H9 (cell line): ENCODE measurements around the gene GPRIN1. TPM values are rescaled to one million over a fixed set of nuclear protein-coding genes. Genes with fewer than 3 reads are reported as not detected.

Experiments
- DNase-seq: peaks from one replicate; pipeline ENCODE4 v3.0.0-alpha.2; 2017
- H2AFZ ChIP-seq: one replicate; pipeline ENCODE4 v1.6.1; 2013; ENCODE audit warnings: mild to moderate bottlenecking, low read length, control low read depth, moderate library complexity
- H2AK5ac ChIP-seq: 2 replicates; pipeline ENCODE4 v1.6.1; 2013; ENCODE audit warnings: low read length, control low read depth, mixed read lengths; ENCODE audit not compliant: insufficient read length
- H2BK120ac ChIP-seq: one replicate; pipeline ENCODE4 v1.6.1; 2013; ENCODE audit warnings: low read depth, mild to moderate bottlenecking, low read length, control low read depth, inconsistent platforms; ENCODE audit not compliant: poor library complexity, severe bottlenecking
- H2BK12ac ChIP-seq: 2 replicates; pipeline ENCODE4 v1.6.1; 2013; ENCODE audit warnings: low read length, control low read depth, mixed read lengths, low read depth; ENCODE audit not compliant: insufficient read length
- H2BK15ac ChIP-seq: 2 replicates; pipeline ENCODE4 v1.6.1; 2013; ENCODE audit warnings: low read depth, low read length, control low read depth
- H2BK20ac ChIP-seq: one replicate; pipeline ENCODE4 v1.6.1; 2013; ENCODE audit warnings: low read depth, mild to moderate bottlenecking, low read length, control low read depth, inconsistent platforms; ENCODE audit not compliant: poor library complexity, severe bottlenecking
- H2BK5ac ChIP-seq: 2 replicates; pipeline ENCODE4 v1.6.1; 2013; ENCODE audit warnings: low read length, control low read depth, mixed read lengths; ENCODE audit not compliant: insufficient read length
- H3K14ac ChIP-seq: 2 replicates; pipeline ENCODE4 v1.6.1; 2013; ENCODE audit warnings: low read length, control low read depth; ENCODE audit not compliant: insufficient read depth
- H3K18ac ChIP-seq: 2 replicates; pipeline ENCODE4 v1.6.1; 2013; ENCODE audit warnings: low read depth, mild to moderate bottlenecking, mixed read lengths, low read length, control low read depth; ENCODE audit not compliant: insufficient read length
- H3K23ac ChIP-seq: 2 replicates; pipeline ENCODE4 v1.6.1; 2013; ENCODE audit warnings: low read length, control low read depth, mixed read lengths, low read depth; ENCODE audit not compliant: insufficient read length
- H3K23me2 ChIP-seq: 2 replicates; pipeline ENCODE4 v1.6.1; 2013; ENCODE audit warnings: low read depth, mild to moderate bottlenecking, mixed read lengths, low read length, control low read depth; ENCODE audit not compliant: insufficient read length, poor library complexity, severe bottlenecking
- H3K27ac ChIP-seq: 2 replicates; pipeline ENCODE4 v1.5.1; 2013; ENCODE audit warnings: low read length, control low read depth, mixed read lengths, low read depth; ENCODE audit not compliant: insufficient read length
- H3K27me3 ChIP-seq: 2 replicates; pipeline ENCODE4 v1.6.1; 2013; ENCODE audit warnings: low read length, control low read depth, inconsistent platforms; ENCODE audit not compliant: insufficient read depth
- H3K4ac ChIP-seq: 2 replicates; pipeline ENCODE4 v1.6.1; 2013; ENCODE audit warnings: low read depth, mild to moderate bottlenecking, control low read depth, inconsistent platforms, low read length, moderate library complexity
- H3K4me1 ChIP-seq: 2 replicates; pipeline ENCODE4 v1.6.1; 2013; ENCODE audit warnings: low read length, control low read depth, inconsistent platforms; ENCODE audit not compliant: insufficient read depth
- H3K4me2 ChIP-seq: 2 replicates; pipeline ENCODE4 v1.6.1; 2013; ENCODE audit warnings: low read length, control low read depth, mixed read lengths; ENCODE audit not compliant: insufficient read length, insufficient read depth
- H3K56ac ChIP-seq: 2 replicates; pipeline ENCODE4 v1.6.1; 2013; ENCODE audit warnings: low read depth, mild to moderate bottlenecking, mixed read lengths, low read length, control low read depth; ENCODE audit not compliant: insufficient read length
- H3K79me1 ChIP-seq: 2 replicates; pipeline ENCODE4 v1.6.1; 2013; ENCODE audit warnings: low read depth, mild to moderate bottlenecking, moderate library complexity, low read length, control low read depth, inconsistent platforms; ENCODE audit not compliant: insufficient read depth, poor library complexity, severe bottlenecking
- H3K79me2 ChIP-seq: 2 replicates; pipeline ENCODE4 v1.6.1; 2013; ENCODE audit warnings: low read length, control low read depth, inconsistent platforms; ENCODE audit not compliant: insufficient read depth
- H3K9ac ChIP-seq: 2 replicates; pipeline ENCODE4 v1.6.1; 2013; ENCODE audit warnings: low read length, control low read depth, mixed read lengths; ENCODE audit not compliant: insufficient read length; ENCODE audit errors: extremely low read depth
- H3K9me3 ChIP-seq: one replicate; pipeline ENCODE4 v1.6.1; 2013; ENCODE audit warnings: low read depth, low read length, inconsistent platforms; ENCODE audit not compliant: control insufficient read depth
- H3T11ph ChIP-seq: one replicate; pipeline ENCODE4 v1.6.1; 2013; ENCODE audit warnings: mild to moderate bottlenecking, low read length, control low read depth, inconsistent platforms
- H4K20me1 ChIP-seq: one replicate; pipeline ENCODE4 v1.6.1; 2013; ENCODE audit not compliant: control insufficient read depth, insufficient read length, insufficient read depth
- H4K5ac ChIP-seq: 2 replicates; pipeline ENCODE4 v1.6.1; 2013; ENCODE audit warnings: low read depth, mild to moderate bottlenecking, mixed read lengths, low read length, control low read depth; ENCODE audit not compliant: insufficient read length
- H4K8ac ChIP-seq: replicated peaks from 2 replicates; pipeline ENCODE4 v1.6.1; 2013; ENCODE audit warnings: low read length, control low read depth, mixed read lengths, low read depth; ENCODE audit not compliant: insufficient read length
- H4K91ac ChIP-seq: 2 replicates; pipeline ENCODE4 v1.6.1; 2013; ENCODE audit warnings: low read depth, mild to moderate bottlenecking, moderate library complexity, mixed read lengths, low read length, control low read depth; ENCODE audit not compliant: insufficient read length
- H3K27ac Mint-ChIP-seq, 3 experiments: 2 replicates in 2 of 3; 3 replicates in 1 of 3; pipeline ENCODE4 v1.8.0; 2020 to 2021; ENCODE audit warnings: mixed read lengths in 3 of 3, mild to moderate bottlenecking in 1 of 3, moderate library complexity in 1 of 3
- H3K27me3 Mint-ChIP-seq: 2 replicates; pipeline ENCODE4 v1.8.0; 2021; ENCODE audit warnings: low read depth, mild to moderate bottlenecking, moderate library complexity, mixed read lengths
- H3K36me3 Mint-ChIP-seq, 3 experiments: 2 replicates in 2 of 3; 3 replicates in 1 of 3; pipeline ENCODE4 v1.8.0; 2020 to 2021; ENCODE audit warnings: low read depth in 3 of 3, mixed read lengths in 3 of 3; ENCODE audit not compliant: insufficient read depth in 1 of 3
- H3K4me1 Mint-ChIP-seq, 2 experiments: 2 replicates each; pipeline ENCODE4 v1.8.0; 2020; ENCODE audit warnings: mixed read lengths in 2 of 2
- H3K4me3 Mint-ChIP-seq, 2 experiments: 2 replicates in 1 of 2; 3 replicates in 1 of 2; pipeline ENCODE4 v1.8.0; 2020 to 2021; ENCODE audit warnings: mild to moderate bottlenecking in 2 of 2, mixed read lengths in 2 of 2, moderate library complexity in 1 of 2
- H3K9me3 Mint-ChIP-seq, 2 experiments: 2 replicates in 1 of 2; 3 replicates in 1 of 2; pipeline ENCODE4 v1.8.0; 2020; ENCODE audit warnings: mild to moderate bottlenecking in 2 of 2, mixed read lengths in 2 of 2, moderate library complexity in 1 of 2
- CTCF ChIP-seq: fragments of 200-600 bp; sonication (generic); conservative IDR thresholded peaks from 3 replicates; pipeline ENCODE4 v1.8.0; 2021; ENCODE audit warnings: antibody characterized with exemption, mild to moderate bottlenecking
- WGBS: extraction: QIAGEN DNeasy Blood & Tissue Kit; methylation state at CpG from one replicate; pipeline ENCODE4 v1.1.7; 2013; ENCODE audit warnings: missing lambda C conversion rate, low lambda C conversion rate, mixed read lengths; ENCODE audit not compliant: insufficient read length; ENCODE audit errors: extremely low coverage; 5-methylcytosine and 5-hydroxymethylcytosine counted together
- total RNA-seq: library from RNA; stranded (reverse); gene quantifications from 2 replicates; pipeline ENCODE4 v1.2.1, GENCODE V29; 2021

Gene GPRIN1
- total RNA-seq, 1 experiment from 2014 or later, result 10.8 TPM

- Histone ChIP-seq H3K23me2 (no peaks in the 10 kb centered on the region), H3K9me3 (no peaks in the 10 kb centered on the region), H4K5ac (no peak overlapping the region), H2BK15ac (no peak overlapping the region), H3K27ac (no peak overlapping the region), H3K18ac (no peak overlapping the region), H3K9ac (no peak overlapping the region), H4K20me1 (no peaks in the 10 kb centered on the region), H3K56ac (no peak overlapping the region), H2BK12ac (no peak overlapping the region), H2BK20ac (no peak overlapping the region), H3T11ph (no peak overlapping the region), H3K14ac (no peak overlapping the region), H2BK5ac (no peak overlapping the region), H2AK5ac (no peak overlapping the region), H4K8ac (no peak overlapping the region), H3K4ac (no peak overlapping the region), H3K23ac (no peak overlapping the region), H3K27me3 (no peaks in the 10 kb centered on the region), H4K91ac (no peak overlapping the region), H3K4me1 (no peaks in the 10 kb centered on the region), H3K79me2 (no peaks in the 10 kb centered on the region), H3K79me1 (no peaks in the 10 kb centered on the region), H2BK120ac (no peak overlapping the region), H3K4me2 (no peak overlapping the region), H2AFZ (no peak overlapping the region)
- Mint-ChIP-seq H3K27ac (no peak overlapping the region), H3K4me3 (no peak overlapping the region; a peak in 1 of 5 replicates), H3K36me3 (peaks cover 4 to 12% (median 6%) of the 10 kb centered on the region in 3 experiments; a peak in 6 of 7 replicates), H3K9me3 (no peaks in the 10 kb centered on the region; a peak in 1 of 5 replicates), H3K27me3 (peaks cover 24% of the 10 kb centered on the region), H3K4me1 (peaks cover 6 to 10% of the 10 kb centered on the region in 2 experiments; a peak in 3 of 4 replicates)
- peak; percentile 41; the same call in 2 of the 3 replicates for TF ChIP-seq CTCF
- WGBS, result no CpG with 5 or more reads among the region's 47 CpGs
- DNase-seq, result peak; percentile 53
Measured at GRCh38 chr5:176597417-176598389, 12.3 kb downstream of the GPRIN1 start.
